ENCODE results near the gene GTF2F2. TPM values are rescaled to one million over a fixed set of nuclear protein-coding genes. Genes with fewer than 3 reads are reported as not detected.

Gene GTF2F2
- total RNA-seq, 1 experiment from 2014 or later, result 40.1 TPM

GRCh38 chr13:45198924-45199323, 78.6 kb downstream of the GTF2F2 start:
- no TSS peak for BruUV-seq (replicated peaks)
- Histone ChIP-seq H3K9me3 (ENCODE audit: control insufficient read depth in 1 of 2, insufficient read depth in 1 of 2, low read depth in 1 of 2, low read length in 2 of 2) (no peaks in the 10 kb centered on the region), H3K79me2 (ENCODE audit: insufficient read depth, low read length) (peaks cover 52% of the 10 kb centered on the region), H2AFZ (ENCODE audit: low read depth, low read length, poor library complexity, severe bottlenecking) (no peak overlapping the region), H3K36me3 (ENCODE audit: control insufficient read depth in 1 of 2, insufficient read depth in 2 of 2, low read length in 2 of 2) (no peaks in the 10 kb centered on the region), H3K4me3 (replicated peaks in 1 of 2; ENCODE audit: low read depth in 1 of 2, low read length in 2 of 2) (no peak overlapping the region), H4K20me1 (ENCODE audit: insufficient read depth) (no peaks in the 10 kb centered on the region), H3K4me1 (ENCODE audit: control insufficient read depth in 1 of 2, insufficient read depth in 2 of 2, low read length in 2 of 2) (peaks cover 0 to 24% of the 10 kb centered on the region in 2 experiments; a peak in 2 of 4 replicates), H3K4me2 (ENCODE audit: low read length) (no peak overlapping the region), H3K9me2 (ENCODE audit: insufficient read depth) (no peaks in the 10 kb centered on the region), H3K27me3 (ENCODE audit: insufficient read depth, low read length) (no peaks in the 10 kb centered on the region), H3K9ac (ENCODE audit: low read length) (no peak overlapping the region), H3K27ac (ENCODE audit: low read depth, low read length) (no peak overlapping the region)
- TF ChIP-seq SRF (IDR thresholded peaks at IDR 0.05; ENCODE audit: low read depth) (no peak), SIN3A (IDR thresholded peaks at IDR 0.05; ENCODE audit: low read depth) (no peak), POLR2AphosphoS5 (IDR thresholded peaks at IDR 0.05; ENCODE audit: low read depth, low read length) (no peak), CBX3 (IDR thresholded peaks at IDR 0.05; ENCODE audit: low read depth) (no peak), ZFX (IDR thresholded peaks at IDR 0.05) (no peak), SP1 (IDR thresholded peaks at IDR 0.05; ENCODE audit: low read depth) (no peak), EZH2phosphoT487 (IDR thresholded peaks at IDR 0.05; ENCODE audit: borderline replicate concordance) (no peak), CEBPB (IDR thresholded peaks at IDR 0.05; ENCODE audit: low read depth) (no peak), EGR1 (IDR thresholded peaks at IDR 0.05; ENCODE audit: low read depth) (no peak), REST (IDR thresholded peaks at IDR 0.05; ENCODE audit: low read depth) (no peak), ZNF274 (IDR thresholded peaks at IDR 0.05; ENCODE audit: low read depth, low read length) (no peak), FOSL1 (IDR thresholded peaks at IDR 0.05; ENCODE audit: low read depth) (no peak), JUND (IDR thresholded peaks at IDR 0.05) (no peak), YY1 (IDR thresholded peaks at IDR 0.05; ENCODE audit: extremely low read depth, insufficient replicate concordance, low read depth, low read length) (no peak), MAX (IDR thresholded peaks at IDR 0.05) (no peak), POLR2A (IDR thresholded peaks at IDR 0.05; ENCODE audit: borderline replicate concordance, extremely low read depth, insufficient read depth, insufficient read length) (no peak), ELF1 (IDR thresholded peaks at IDR 0.05; ENCODE audit: borderline replicate concordance, low read depth) (no peak)
- TF ChIP-seq, protein P1, sequence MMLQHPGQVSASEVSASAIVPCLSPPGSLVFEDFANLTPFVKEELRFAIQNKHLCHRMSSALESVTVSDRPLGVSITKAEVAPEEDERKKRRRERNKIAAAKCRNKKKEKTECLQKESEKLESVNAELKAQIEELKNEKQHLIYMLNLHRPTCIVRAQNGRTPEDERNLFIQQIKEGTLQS (IDR thresholded peaks at IDR 0.05), result no peak
- intact Hi-C loops (cut with micrococcal nuclease), result no loop called here
- ATAC-seq (no peak), DNase-seq (ENCODE audit: low read depth, low spot score) (no peak)
- ChIA-PET POLR2A (no interaction called here), CTCF (no interaction called here), RAD21 (ENCODE audit: low non-redundant PET in 1 of 2, low total read pairs in 2 of 2, uncharacterized antibody in 2 of 2, unreplicated experiment in 2 of 2) (no interaction called here)

All from HCT116 (cell line).